IPS-18c (cell line): ENCODE measurements around the gene SIRT4.
A peak's percentile ranks its signal among the peaks of the same experiment; 100 is the strongest.

ENCODE experiments used
- H3K4me3 ChIP-seq: 2 replicates; pipeline ENCODE4 v1.7.0; 2013; ENCODE audit warnings: low read depth, mild to moderate bottlenecking, low read length, moderate library complexity; ENCODE audit not compliant: insufficient read depth
- H3K9me3 ChIP-seq: one replicate; pipeline ENCODE4 v1.6.1; 2013; ENCODE audit warnings: mild to moderate bottlenecking, low read length, moderate library complexity; ENCODE audit not compliant: control insufficient read depth, insufficient read depth

SIRT4 gene

GRCh38 chr12:120350576-120351350 is 48.6 kb downstream of the SIRT4 start:
- no peaks in the 10 kb centered on the region for H3K9me3 ChIP-seq
- H3K4me3 ChIP-seq, result no peak overlapping the region

GRCh38 chr12:120352117-120352516 is 50.0 kb downstream of the SIRT4 start:
- Histone ChIP-seq H3K9me3 (no peaks in the 10 kb centered on the region), H3K4me3 (no peak overlapping the region)

GRCh38 chr12:120353136-120353535 is 51.0 kb downstream of the SIRT4 start:
- Histone ChIP-seq H3K9me3 (no peaks in the 10 kb centered on the region), H3K4me3 (no peak overlapping the region)

- Histone ChIP-seq H3K4me3 (no peak overlapping the region), H3K9me3 (no peaks in the 10 kb centered on the region)
Observed at GRCh38 chr12:120353556-120354317, 51.6 kb downstream of the SIRT4 start.

- H3K4me3 ChIP-seq, result no peak overlapping the region
- no peaks in the 10 kb centered on the region for H3K9me3 ChIP-seq
Observed at GRCh38 chr12:120356567-120357030, 54.5 kb downstream of the SIRT4 start.

- no peaks in the 10 kb centered on the region for H3K9me3 ChIP-seq
- H3K4me3 ChIP-seq, result no peak overlapping the region
Observed at GRCh38 chr12:120357104-120357503, 55.0 kb downstream of the SIRT4 start.

- no peak overlapping the region for H3K4me3 ChIP-seq
- H3K9me3 ChIP-seq, result no peaks in the 10 kb centered on the region
Observed at GRCh38 chr12:120358412-120359100, 56.4 kb downstream of the SIRT4 start.

GRCh38 chr12:120359128-120359527 is 57.0 kb downstream of the SIRT4 start:
- H3K4me3 ChIP-seq, result no peak overlapping the region
- H3K9me3 ChIP-seq, result no peaks in the 10 kb centered on the region

GRCh38 chr12:120361506-120362208 is 59.5 kb downstream of the SIRT4 start:
- Histone ChIP-seq H3K4me3 (peak overlapping the region; percentile 38; the same call in 1 of the 2 replicates), H3K9me3 (no peaks in the 10 kb centered on the region)
